Peyer's patch (tissue), 4 donors: ENCODE results near the gene WDR46.

Experiments
- CTCF ChIP-seq, 6 experiments: fragments of 450-650 bp in 4 of 6; fragments of 200-600 bp in 2 of 6; sonication (generic) in 1 of 6; IDR thresholded peaks; one replicate each; pipeline ENCODE4 v1.5.1; 2017 to 2019; ENCODE audit warnings: antibody characterized with exemption in 6 of 6, mild to moderate bottlenecking in 3 of 6, moderate library complexity in 1 of 6
- POLR2A ChIP-seq, 2 donors: fragments of 450-650 bp; IDR thresholded peaks; one replicate each; pipeline ENCODE4 v1.5.1; 2017; ENCODE audit warnings: antibody characterized with exemption in 2 of 2, mild to moderate bottlenecking in 2 of 2, moderate library complexity in 2 of 2

- TF ChIP-seq CTCF (IDR thresholded peaks at IDR 0.05) (no peak), POLR2A (IDR thresholded peaks at IDR 0.05) (no peak)
Measured at GRCh38 chr6:33298773-33299236, 9.8 kb upstream of the WDR46 start, which contains the start of gene RGL2.
